SK-N-SH (cell line): Measurements from ENCODE around the gene ARFGEF2. TPM values are rescaled to one million over a fixed set of nuclear protein-coding genes. Genes with fewer than 3 reads are reported as not detected.

Experiments
- CTCF ChIA-PET: fragments of 300-600, 350-600 bp; formaldehyde crosslinking; extraction: SDS; loops from one replicate; lab custom pipeline; 2021; lab: Yijun Ruan, JAX
- POLR2A ChIA-PET: fragments of 350-600 bp; sonication (Branson Sonifier 250); formaldehyde crosslinking; extraction: SDS; loops from one replicate; lab custom pipeline; 2020; ENCODE audit warnings: antibody characterized with exemption, inconsistent platforms; lab: Yijun Ruan, JAX
- DNase-seq: peaks from one replicate; pipeline ENCODE4 v3.0.0; 2012
- H2AFZ ChIP-seq: fragments of 200-600 bp; sonication (generic); 2 replicates; pipeline ENCODE4 v1.8.1; 2016; ENCODE audit warnings: antibody characterized with exemption, mild to moderate bottlenecking, low read depth
- H3F3A ChIP-seq: fragments of 200-600 bp; sonication (generic); replicated peaks from 2 replicates; pipeline ENCODE3; 2016; ENCODE audit warnings: antibody characterized with exemption, mild to moderate bottlenecking; ENCODE audit not compliant: insufficient read depth
- H3K27ac ChIP-seq, 2 experiments: fragments of 200-500 bp in 1 of 2; fragments of 200-600 bp in 1 of 2; sonication (Bioruptor generic) in 1 of 2; sonication (generic), shearing (Covaris generic) in 1 of 2; 2 replicates each; pipeline versions ENCODE4 v1.5.1 to v1.6.1; 2014 to 2016; ENCODE audit warnings: low read depth in 2 of 2, inconsistent platforms in 1 of 2, low read length in 1 of 2, mild to moderate bottlenecking in 1 of 2, mixed read lengths in 1 of 2
- H3K27me3 ChIP-seq: fragments of 200-600 bp; sonication (generic), shearing (Covaris generic); 2 replicates; pipeline ENCODE4 v1.6.1; 2016; ENCODE audit warnings: mixed run types; ENCODE audit not compliant: insufficient read depth
- H3K36me3 ChIP-seq, 2 experiments: fragments of 200-500 bp in 1 of 2; fragments of 200-600 bp in 1 of 2; sonication (Bioruptor generic) in 1 of 2; sonication (generic) in 1 of 2; replicated peaks in 1 of 2; 2 replicates each; pipeline versions ENCODE3 to v1.5.1; 2014 to 2016; ENCODE audit warnings: low read length in 1 of 2, mild to moderate bottlenecking in 1 of 2; ENCODE audit not compliant: insufficient read depth in 2 of 2, control insufficient read depth in 1 of 2
- H3K4me1 ChIP-seq, 2 experiments: fragments of 200-500 bp in 1 of 2; fragments of 200-600 bp in 1 of 2; sonication (Bioruptor generic) in 1 of 2; sonication (generic), shearing (Covaris generic) in 1 of 2; 2 replicates each; pipeline versions ENCODE4 v1.5.1 to v1.6.1; 2014 to 2016; ENCODE audit warnings: low read depth in 1 of 2, low read length in 1 of 2, mixed run types in 1 of 2; ENCODE audit not compliant: insufficient read depth in 2 of 2, control insufficient read depth in 1 of 2
- H3K4me2 ChIP-seq: fragments of 200-600 bp; sonication (generic), shearing (Covaris generic); 2 replicates; pipeline ENCODE4 v1.6.1; 2017; ENCODE audit warnings: mixed run types
- H3K4me3 ChIP-seq, 2 experiments: fragments of 200-500 bp in 1 of 2; fragments of 200-600 bp in 1 of 2; sonication (Bioruptor generic) in 1 of 2; sonication (generic), shearing (Covaris generic) in 1 of 2; 2 replicates each; pipeline versions ENCODE4 v1.5.1 to v1.8.1; 2014 to 2016; ENCODE audit warnings: low read depth in 2 of 2, inconsistent platforms in 1 of 2, low read length in 1 of 2, mild to moderate bottlenecking in 1 of 2, mixed read lengths in 1 of 2, moderate library complexity in 1 of 2
- H3K79me2 ChIP-seq: fragments of 200-600 bp; sonication (generic); 2 replicates; pipeline ENCODE4 v1.8.1; 2017; ENCODE audit warnings: mild to moderate bottlenecking; ENCODE audit not compliant: insufficient read depth
- H3K9ac ChIP-seq: fragments of 200-600 bp; sonication (generic); 2 replicates; pipeline ENCODE4 v1.6.1; 2017; ENCODE audit warnings: mixed run types
- H3K9me2 ChIP-seq: fragments of 200-600 bp; sonication (generic); 2 replicates; pipeline ENCODE4 v1.6.1; 2017; ENCODE audit warnings: mixed run types
- H3K9me3 ChIP-seq: fragments of 200-600 bp; sonication (generic); 2 replicates; pipeline ENCODE4 v1.6.1; 2017; ENCODE audit warnings: mixed run types, mild to moderate bottlenecking, moderate library complexity
- H4K20me1 ChIP-seq: fragments of 200-600 bp; sonication (generic); 2 replicates; pipeline ENCODE4 v1.6.1; 2017; ENCODE audit warnings: mild to moderate bottlenecking, mixed run types; ENCODE audit not compliant: insufficient read depth
- CHD2 ChIP-seq: fragments of 150-350 bp; IDR thresholded peaks from 2 replicates; pipeline ENCODE4 v1.6.1; 2018; ENCODE audit warnings: low read length; ENCODE audit not compliant: partially characterized antibody
- FOSL2 ChIP-seq: IDR thresholded peaks from 2 replicates; pipeline ENCODE4 v1.4.0; 2012; ENCODE audit warnings: low read depth, mild to moderate bottlenecking, moderate library complexity, borderline replicate concordance
- FOXJ3 ChIP-seq: sonication (generic); formaldehyde crosslinking; IDR thresholded peaks from 2 replicates; pipeline ENCODE4 v1.5.1; 2020; ENCODE audit warnings: mild to moderate bottlenecking, missing genetic modification reagents
- GABPA ChIP-seq: IDR thresholded peaks from 2 replicates; pipeline ENCODE4 v1.4.0; 2012; ENCODE audit warnings: low read depth, mild to moderate bottlenecking
- JUND ChIP-seq: IDR thresholded peaks from 2 replicates; pipeline ENCODE4 v1.4.0; 2012
- NFIC ChIP-seq: IDR thresholded peaks from 2 replicates; pipeline ENCODE4 v1.4.0; 2012; ENCODE audit warnings: borderline replicate concordance
- NRF1 ChIP-seq: IDR thresholded peaks from 2 replicates; pipeline ENCODE4 v1.6.1; 2012; ENCODE audit warnings: low read depth, mild to moderate bottlenecking, low read length
- RAD21 ChIP-seq: IDR thresholded peaks from 2 replicates; pipeline ENCODE4 v1.6.1; 2012; ENCODE audit warnings: mild to moderate bottlenecking, low read length
- RFX5 ChIP-seq: IDR thresholded peaks from 2 replicates; pipeline ENCODE4 v1.6.1; 2012; ENCODE audit warnings: mild to moderate bottlenecking, improper control_type of control experiment, low read length
- SMC3 ChIP-seq: IDR thresholded peaks from 2 replicates; pipeline ENCODE4 v1.6.1; 2012; ENCODE audit warnings: low read depth, low read length, improper control_type of control experiment
- TCF12 ChIP-seq: IDR thresholded peaks from 2 replicates; pipeline ENCODE4 v1.4.0; 2012
- YY1 ChIP-seq: IDR thresholded peaks from 2 replicates; pipeline ENCODE4 v1.4.0; 2012; ENCODE audit warnings: low read depth, mild to moderate bottlenecking
- WGBS: methylation state at CpG from one replicate; pipeline ENCODE4 v1.1.6; 2017; ENCODE audit warnings: low lambda C conversion rate; 5-methylcytosine and 5-hydroxymethylcytosine counted together
- polyA plus RNA-seq, 3 experiments: library from polyadenylated mRNA; depleted of rRNA; stranded (reverse); fragments of >200 nt; gene quantifications; 2 replicates each; pipeline ENCODE4 v1.2.3, GENCODE V29; 2012
- TF ChIP-seq, protein P1 (sequence below): IDR thresholded peaks from 2 replicates; pipeline ENCODE4 v1.6.1; 2012; ENCODE audit warnings: mild to moderate bottlenecking, low read depth, low read length, moderate library complexity

ARFGEF2 gene
- polyA plus RNA-seq, 1 of the 3 experiments (the other 2 are of a cell fraction), result 6.1 TPM

DNA sequence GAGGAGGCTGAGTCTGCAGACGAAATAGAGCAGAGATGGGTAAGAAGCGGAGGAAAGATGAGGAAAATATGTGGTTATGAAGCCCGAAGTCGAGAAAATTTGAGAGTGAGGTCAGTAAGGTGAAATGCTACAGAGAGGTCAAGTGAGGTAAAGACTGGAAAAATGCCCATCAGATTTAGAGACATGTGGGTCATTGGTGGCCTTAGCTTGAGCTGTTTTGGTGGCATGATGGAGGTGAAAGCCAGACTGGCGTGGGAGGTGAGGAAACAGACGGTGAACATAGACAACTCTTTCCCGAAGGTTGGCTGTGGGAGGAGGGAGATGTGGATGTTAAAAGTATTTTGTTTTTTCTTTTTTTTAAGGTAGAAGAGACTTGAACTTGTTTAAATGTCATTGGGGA, 9.4 kb downstream of the ARFGEF2 start (continued):
- no peak for TF ChIP-seq SMC3
- no peak for TF ChIP-seq CHD2
- TF ChIP-seq, protein P1, sequence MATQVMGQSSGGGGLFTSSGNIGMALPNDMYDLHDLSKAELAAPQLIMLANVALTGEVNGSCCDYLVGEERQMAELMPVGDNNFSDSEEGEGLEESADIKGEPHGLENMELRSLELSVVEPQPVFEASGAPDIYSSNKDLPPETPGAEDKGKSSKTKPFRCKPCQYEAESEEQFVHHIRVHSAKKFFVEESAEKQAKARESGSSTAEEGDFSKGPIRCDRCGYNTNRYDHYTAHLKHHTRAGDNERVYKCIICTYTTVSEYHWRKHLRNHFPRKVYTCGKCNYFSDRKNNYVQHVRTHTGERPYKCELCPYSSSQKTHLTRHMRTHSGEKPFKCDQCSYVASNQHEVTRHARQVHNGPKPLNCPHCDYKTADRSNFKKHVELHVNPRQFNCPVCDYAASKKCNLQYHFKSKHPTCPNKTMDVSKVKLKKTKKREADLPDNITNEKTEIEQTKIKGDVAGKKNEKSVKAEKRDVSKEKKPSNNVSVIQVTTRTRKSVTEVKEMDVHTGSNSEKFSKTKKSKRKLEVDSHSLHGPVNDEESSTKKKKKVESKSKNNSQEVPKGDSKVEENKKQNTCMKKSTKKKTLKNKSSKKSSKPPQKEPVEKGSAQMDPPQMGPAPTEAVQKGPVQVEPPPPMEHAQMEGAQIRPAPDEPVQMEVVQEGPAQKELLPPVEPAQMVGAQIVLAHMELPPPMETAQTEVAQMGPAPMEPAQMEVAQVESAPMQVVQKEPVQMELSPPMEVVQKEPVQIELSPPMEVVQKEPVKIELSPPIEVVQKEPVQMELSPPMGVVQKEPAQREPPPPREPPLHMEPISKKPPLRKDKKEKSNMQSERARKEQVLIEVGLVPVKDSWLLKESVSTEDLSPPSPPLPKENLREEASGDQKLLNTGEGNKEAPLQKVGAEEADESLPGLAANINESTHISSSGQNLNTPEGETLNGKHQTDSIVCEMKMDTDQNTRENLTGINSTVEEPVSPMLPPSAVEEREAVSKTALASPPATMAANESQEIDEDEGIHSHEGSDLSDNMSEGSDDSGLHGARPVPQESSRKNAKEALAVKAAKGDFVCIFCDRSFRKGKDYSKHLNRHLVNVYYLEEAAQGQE, result no peak
- TF ChIP-seq NRF1, result no peak

- Histone ChIP-seq H3K4me1 (peaks cover 0 to 8% of the 10 kb centered on the region in 2 experiments; a peak in 1 of 4 replicates), H2AFZ (no peak overlapping the region), H4K20me1 (peaks cover 56% of the 10 kb centered on the region), H3K9me2 (no peaks in the 10 kb centered on the region), H3K4me3 (no peak overlapping the region), H3K4me2 (no peak overlapping the region), H3K36me3 (no peaks in the 10 kb centered on the region), H3K9ac (no peak overlapping the region), H3K27ac (no peak overlapping the region), H3K9me3 (no peaks in the 10 kb centered on the region), H3K27me3 (no peaks in the 10 kb centered on the region), H3K79me2 (peaks cover 85% of the 10 kb centered on the region), H3F3A (no peaks in the 10 kb centered on the region)
- CTCF ChIA-PET, result interaction anchor here (0.6 kb wide), 1 partner anchor 948 kb away, joined by 3 read pairs; no protein-coding TSS in a partner anchor
- no peak for TF ChIP-seq CHD2
- TF ChIP-seq RFX5, result no peak
- no peak for TF ChIP-seq YY1
- TF ChIP-seq NFIC, result no peak
- no peak for TF ChIP-seq GABPA
- no peak for TF ChIP-seq FOXJ3 (CRISPR knock-in tag)
- TF ChIP-seq SMC3, result no peak
- TF ChIP-seq RAD21, result no peak
- TF ChIP-seq FOSL2, result no peak
- TF ChIP-seq JUND, result no peak
- TF ChIP-seq TCF12, result no peak
- DNase-seq, result no peak
- POLR2A ChIA-PET, result no interaction called here
- 96% methylated on average over 9 of the region's 9 CpGs for WGBS
These were observed 10.2 kb downstream of the ARFGEF2 start for GRCh38 chr20:48931527-48932374.
